GM18873 (cell line): ENCODE measurements around the gene HTT.

Source experiments
- ATAC-seq: cut with Tn5 transposase; IDR thresholded peaks from one replicate; pipeline ENCODE4 v1.9.1; 2021; ENCODE audit warnings: mild to moderate bottlenecking, moderate library complexity, moderate number of reproducible peaks; ENCODE audit not compliant: unreplicated experiment, low FRiP score

Gene HTT

DNA sequence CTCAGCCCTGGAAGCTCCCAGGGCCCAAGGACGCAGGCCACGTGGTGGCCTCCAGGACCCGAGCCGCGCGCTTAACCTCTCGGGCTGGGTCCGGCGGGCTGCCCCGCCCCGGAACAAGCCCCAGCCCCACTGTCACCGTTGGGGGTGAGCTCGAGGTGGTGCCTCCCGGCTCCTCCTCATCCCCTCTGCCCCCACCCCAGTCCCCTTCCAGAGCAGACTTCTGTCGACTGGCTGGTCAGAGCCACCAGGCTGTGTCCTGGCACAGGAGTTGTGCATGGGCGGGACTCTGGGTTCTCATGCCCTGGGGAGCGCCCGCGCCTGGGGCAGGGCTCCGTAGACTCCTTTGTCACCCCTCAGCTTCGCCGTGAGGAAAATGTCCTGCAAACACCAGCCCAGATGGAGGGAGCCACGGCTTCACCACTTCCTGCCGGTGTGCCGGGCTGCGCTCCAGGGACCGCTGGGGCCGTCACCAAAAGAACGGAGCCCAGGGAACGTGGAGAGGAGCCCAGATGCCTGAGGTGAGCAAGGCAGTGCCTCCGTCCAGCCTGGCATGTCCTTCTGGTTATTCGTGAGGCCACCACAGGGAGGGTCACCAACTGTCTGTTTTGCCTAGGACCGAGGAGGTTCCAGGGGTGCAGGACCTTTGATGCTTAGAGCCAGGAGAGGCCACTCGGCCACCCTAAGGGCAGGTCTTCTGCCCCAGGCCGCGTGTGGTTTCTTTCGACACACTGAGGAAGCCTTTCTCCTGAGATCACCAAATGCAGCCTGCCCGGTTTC is 211.3 kb downstream of the HTT start:
- ATAC-seq = peak; percentile 63

DNA sequence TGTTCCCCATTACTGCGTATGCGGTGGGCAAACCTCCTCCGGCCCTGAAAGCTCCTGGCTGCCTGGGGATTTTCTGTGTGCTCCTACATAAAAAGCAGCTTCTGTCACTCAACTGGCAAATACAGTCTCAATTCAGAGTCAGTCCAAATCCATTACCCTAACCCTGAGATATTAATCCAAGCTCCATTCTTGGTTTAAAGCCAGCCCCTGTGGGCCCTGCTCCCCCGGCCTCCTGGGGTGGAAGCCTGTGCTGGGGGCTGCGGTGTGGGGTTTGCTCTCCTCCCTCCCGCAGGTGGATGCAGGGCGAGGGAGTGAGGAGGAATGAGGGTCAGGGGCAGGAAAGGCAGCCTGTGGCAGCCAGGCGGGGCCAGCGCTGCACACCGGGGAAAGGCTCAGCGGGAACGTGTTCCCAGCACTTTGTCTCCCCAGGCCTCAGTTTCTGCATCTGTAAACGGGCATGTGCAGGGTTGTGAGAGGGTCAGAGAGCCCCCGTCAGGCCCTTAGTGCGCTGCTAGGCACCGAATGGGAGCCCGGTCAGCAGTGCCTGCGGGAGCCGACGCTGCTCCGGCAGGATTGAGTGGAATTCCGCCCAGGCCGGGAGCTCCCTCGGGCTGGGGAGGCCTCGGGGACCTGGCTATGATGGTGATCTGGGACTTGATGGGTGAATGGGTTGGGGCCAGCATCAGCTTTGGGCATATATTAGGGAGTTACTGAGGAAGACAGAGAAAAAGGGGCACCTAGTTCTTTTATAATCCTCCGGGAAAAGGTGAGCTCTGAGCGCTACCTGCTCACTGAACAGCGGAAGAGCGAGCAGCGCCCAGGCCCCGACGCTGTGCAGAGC is 212.1 kb downstream of the HTT start:
- ATAC-seq = no peak

DNA sequence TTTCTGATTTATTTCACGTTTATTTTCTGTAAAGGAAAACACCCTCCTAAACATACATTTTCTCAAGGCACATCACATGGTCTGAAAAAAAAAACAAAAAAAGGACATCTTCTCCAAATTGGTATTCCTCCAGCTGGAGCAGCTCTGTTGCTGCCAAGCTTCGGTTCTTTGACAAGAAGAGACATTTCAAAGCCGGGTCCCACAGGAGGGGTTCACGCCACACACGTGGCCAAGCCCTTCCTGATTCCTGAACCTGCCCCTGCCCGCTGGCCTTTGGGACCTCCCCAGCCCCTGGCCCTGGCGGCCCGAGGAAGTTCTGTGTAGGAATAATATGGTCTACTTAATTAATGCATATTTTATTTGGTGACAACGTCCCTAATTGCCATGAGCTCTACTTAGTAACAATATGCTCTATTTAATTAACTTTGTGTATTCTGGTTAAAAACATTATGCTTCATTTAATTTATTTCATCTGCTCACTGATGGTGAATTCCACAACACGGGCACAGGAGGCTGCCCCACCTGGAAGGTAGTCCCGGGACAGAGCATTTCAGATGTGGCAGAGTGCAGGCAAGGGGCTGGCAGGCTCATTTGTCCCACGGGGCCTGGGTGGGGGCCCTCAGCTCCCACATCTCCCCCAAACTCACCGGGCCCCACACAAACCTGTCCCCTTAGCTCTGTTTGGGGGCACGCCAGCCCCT is 212.9 kb downstream of the HTT start:
- ATAC-seq = no peak

DNA sequence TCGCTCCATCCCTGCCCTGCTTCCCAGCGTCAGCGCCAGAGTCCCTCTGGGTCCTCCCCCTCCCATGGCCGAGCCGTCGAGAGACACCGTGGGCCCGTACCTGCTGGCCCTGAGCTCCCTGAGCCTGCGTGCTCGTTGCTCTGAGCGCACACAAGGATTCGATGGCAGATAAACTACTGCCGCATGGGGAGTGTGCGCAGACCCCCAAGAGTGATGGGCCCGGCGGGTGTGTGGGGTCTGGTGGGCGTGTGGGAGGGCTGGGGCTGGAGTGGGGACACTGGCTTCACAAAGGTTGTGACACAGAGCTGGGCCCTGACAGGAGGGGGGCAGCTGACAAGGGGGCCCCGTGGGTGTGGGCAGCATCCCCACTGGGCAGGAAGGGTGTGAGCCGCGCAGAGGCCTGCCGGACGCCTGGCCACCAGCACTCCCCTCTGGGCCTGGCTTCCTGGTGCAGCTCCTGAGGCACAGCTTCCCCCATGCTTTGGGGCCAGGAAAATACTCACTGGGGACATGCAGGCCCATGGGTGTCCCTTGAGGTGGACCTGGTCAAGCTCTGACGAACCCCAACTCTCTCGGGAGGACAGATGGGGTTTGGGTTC is 213.6 kb downstream of the HTT start:
- ATAC-seq = no peak

DNA sequence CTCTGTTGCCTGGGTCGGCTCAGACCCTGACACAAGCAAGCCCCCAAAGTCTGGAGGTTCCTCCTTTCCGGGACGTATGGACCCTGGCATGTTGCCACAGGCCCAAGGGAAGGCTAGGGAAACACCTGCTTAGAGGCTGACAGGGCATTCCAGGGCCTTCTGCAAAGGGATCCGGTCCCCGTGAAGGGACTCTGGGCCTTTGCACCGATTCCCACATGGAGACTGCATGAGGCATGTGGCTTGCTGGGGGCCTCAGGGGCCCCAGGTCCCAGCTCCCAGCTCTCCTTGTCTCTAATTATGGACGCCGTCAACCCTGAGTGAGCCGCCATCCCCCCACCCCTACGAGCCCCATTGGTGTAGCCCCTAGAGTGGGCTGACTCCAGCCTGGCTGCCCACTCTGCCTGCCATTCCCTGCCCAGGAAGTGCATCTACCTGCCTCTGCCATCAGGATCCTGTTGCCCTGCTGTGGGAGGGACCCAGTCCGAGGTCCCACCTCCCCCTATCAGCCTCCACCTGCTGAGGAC is 214.2 kb downstream of the HTT start:
- no peak for ATAC-seq

DNA sequence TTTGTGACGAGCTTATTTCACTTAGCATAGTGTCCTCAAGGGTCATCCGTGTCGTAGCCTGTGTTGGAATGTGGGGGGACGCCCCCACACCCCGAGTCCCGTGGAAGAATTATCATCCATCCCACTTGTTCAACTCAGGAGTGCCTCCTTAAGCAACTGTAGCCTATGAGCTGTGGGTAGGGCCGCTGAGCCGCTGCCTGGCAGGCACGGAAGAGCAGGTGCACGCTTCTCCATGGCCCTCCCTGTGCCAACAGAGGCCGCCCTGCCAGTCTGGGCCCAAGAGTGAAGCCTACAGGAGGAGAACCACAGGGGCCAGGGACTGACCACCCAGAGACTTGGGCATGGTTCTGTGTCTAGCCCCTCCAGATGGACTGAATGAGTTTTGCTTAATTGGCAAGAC is 216.0 kb downstream of the HTT start:
- no peak for ATAC-seq

DNA sequence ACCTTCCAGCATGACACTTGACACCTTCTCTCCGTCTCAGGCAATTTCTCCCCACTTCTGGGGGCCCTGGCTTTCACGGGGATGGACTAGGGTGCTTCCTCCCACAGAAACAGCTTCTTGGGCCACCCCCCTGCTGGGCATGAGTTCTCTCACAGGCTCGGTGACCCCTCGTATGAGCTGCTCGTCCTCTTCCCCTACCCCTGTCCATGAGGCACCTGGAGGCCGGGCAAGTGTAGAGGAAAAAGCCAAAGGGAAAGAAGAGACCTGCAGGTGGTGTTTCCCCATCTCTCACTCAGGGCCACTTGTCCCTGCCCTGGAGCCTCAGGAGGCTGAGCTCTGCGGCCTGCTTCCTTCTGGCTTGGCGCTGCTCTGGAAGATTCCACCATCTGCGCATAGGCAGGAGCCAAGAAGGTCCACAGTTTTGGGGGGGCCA is 216.4 kb downstream of the HTT start:
- no peak for ATAC-seq

DNA sequence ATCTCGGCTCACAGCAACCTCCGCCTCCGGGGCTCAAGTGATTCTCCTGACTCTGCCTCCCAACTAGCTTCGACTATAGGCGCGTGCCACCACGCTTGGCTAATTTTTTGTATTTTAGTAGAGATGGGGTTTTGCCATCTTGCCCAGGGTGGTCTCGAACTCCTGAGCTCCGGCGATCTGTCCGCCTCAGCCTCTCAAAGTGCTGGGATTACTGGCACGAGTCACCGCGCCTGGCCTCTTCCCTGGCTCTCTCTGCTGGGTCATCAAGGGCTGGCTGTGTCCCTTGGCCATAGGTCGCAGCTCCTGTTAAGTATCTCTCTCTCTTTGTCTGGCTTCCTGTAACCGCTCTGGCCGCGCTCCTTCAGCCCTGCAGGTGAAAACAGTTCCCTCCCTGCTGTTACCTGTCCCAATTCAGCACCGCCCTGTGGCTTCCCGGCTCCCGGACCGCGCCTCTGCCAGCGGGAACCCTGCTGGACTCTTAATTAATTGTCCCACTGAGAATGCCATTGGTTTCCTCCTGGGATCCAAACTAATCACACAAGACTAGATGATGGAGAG is 217.0 kb downstream of the HTT start:
- ATAC-seq = no peak

DNA sequence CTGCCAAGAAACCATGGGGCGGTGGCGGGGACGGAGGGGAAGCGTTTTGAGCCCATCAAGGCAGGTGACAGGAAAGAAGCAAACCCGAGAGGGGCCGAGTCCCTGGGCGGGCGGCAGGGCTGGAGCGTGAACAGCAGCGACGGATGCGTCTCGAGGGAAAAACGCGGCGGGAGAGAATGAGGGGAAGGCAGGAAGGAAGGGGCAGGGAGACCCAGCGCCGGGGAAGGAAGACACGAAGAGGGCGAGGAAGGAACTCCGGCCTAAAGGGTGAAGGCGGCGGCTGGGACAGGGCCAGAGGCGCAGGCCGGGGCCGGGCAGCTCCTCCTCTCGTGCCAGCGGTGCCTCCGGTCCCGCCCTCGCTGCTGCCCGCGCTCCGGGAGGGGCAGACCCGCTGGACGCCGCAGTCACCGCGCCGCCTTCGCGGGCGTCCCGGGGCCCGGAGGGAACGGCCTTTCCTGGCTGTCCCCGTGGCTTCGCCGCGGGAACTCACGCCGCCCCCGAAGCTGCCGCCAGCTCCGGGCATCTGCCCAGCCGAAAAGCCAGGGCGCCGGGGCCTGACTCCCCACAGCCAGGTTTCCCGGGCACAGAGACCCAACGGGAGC is 217.6 kb downstream of the HTT start:
- no peak for ATAC-seq

DNA sequence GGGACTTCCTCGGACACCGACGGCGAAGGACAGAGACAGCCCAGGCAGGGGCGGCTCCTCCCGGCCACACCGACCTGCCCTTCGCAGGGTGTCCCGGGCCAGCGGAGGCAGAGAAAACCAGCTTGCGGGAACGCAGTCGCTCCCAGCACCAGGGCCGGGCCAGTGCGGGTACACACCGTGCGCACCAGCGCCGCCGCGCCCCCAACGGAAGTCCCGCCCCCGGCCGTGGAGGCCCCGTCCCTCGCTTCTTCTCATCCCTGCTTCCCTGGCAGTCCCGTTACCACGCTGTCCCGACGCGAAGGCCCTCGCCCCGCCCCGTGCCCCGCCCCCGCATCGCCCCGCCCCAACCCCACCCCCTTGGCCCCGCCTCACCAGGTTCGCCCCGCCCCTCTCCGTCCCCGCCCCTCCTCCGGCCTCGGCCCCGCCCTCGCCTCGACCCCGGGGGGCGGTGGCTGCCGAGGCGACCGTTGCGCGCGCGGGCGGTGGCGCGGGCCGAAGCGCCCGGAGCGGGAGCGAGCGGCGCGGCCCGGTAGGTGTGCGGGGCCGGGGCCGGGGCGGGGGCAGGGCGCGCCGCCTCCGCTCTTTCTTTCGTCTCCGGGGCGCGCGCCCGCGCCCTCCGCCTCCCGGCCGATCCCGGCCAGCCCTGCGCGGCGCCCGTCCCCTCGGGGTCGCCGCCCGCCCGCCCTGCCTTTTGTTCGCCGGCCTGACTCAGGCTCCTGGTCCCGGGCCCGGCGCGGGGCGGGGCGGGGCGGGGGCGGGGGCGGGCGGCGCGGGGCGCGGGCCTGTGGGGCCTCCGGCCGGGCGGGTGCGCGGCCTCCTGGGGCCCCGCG is 218.3 kb downstream of the HTT start, which contains the start of gene RGS12:
RGS12 (plus strand) TSS at position 451 of the 830 bp plus-strand sequence. CDS start 23,150 bp downstream, outside the sequence.
- ATAC-seq = no peak
